OCI-LY7 (cell line): ENCODE measurements around the gene MAP3K13. TPM values are rescaled to one million over a fixed set of nuclear protein-coding genes. Genes with fewer than 3 reads are reported as not detected.

ENCODE experiments used
- BruUV-seq: library from RNA; stranded (reverse); fragments of 400-500 nt; replicated peaks from 2 replicates; lab custom pipeline; 2021; lab: Mats Ljungman, UMichigan
- CTCF ChIA-PET: fragments of 300-600 bp; sonication (Branson Sonifier 250); formaldehyde crosslinking; loops from one replicate; lab custom pipeline; 2022; ENCODE audit warnings: antibody characterized with exemption; ENCODE audit not compliant: unreplicated experiment; lab: Charles Lee
- POLR2A ChIA-PET: fragments of 300-600 bp; sonication (Branson Sonifier 250); formaldehyde crosslinking; loops from one replicate; lab custom pipeline; 2022; ENCODE audit warnings: antibody characterized with exemption; lab: Charles Lee
- DNase-seq: peaks from one replicate; pipeline ENCODE4 v3.0.0-alpha.2; 2015; ENCODE audit warnings: low spot score
- H2AFZ ChIP-seq: fragments of 200-600 bp; sonication (generic), shearing (Covaris generic); 2 replicates; pipeline ENCODE4 v1.6.1; 2014; ENCODE audit warnings: mild to moderate bottlenecking, antibody characterized with exemption, low read length, moderate library complexity
- H3K27ac ChIP-seq: fragments of 200-600 bp; sonication (generic); 2 replicates; pipeline ENCODE4 v1.5.1; 2014; ENCODE audit warnings: mixed run types, low read depth, mild to moderate bottlenecking, moderate library complexity, low read length, inconsistent platforms; ENCODE audit not compliant: poor library complexity, severe bottlenecking
- H3K36me3 ChIP-seq: fragments of 200-600 bp; sonication (generic); 2 replicates; pipeline ENCODE4 v1.6.1; 2014; ENCODE audit warnings: mild to moderate bottlenecking, antibody characterized with exemption, low read length, moderate library complexity, mixed read lengths; ENCODE audit not compliant: insufficient read depth
- H3K4me1 ChIP-seq: fragments of 200-600 bp; sonication (generic); 2 replicates; pipeline ENCODE4 v1.5.1; 2014; ENCODE audit warnings: mild to moderate bottlenecking, low read length; ENCODE audit not compliant: insufficient read depth, poor library complexity, severe bottlenecking
- H3K4me2 ChIP-seq: fragments of 200-600 bp; sonication (generic); 2 replicates; pipeline ENCODE4 v1.6.1; 2014; ENCODE audit warnings: mild to moderate bottlenecking, low read length
- H3K4me3 ChIP-seq: fragments of 200-600 bp; sonication (generic); 2 replicates; pipeline ENCODE4 v1.5.1; 2014; ENCODE audit warnings: mild to moderate bottlenecking, low read depth, low read length; ENCODE audit not compliant: poor library complexity, severe bottlenecking
- H3K79me2 ChIP-seq: fragments of 200-600 bp; sonication (generic); 2 replicates; pipeline ENCODE4 v1.6.1; 2016; ENCODE audit warnings: low read depth, mild to moderate bottlenecking, low read length, moderate library complexity, mixed read lengths; ENCODE audit not compliant: insufficient read depth
- H3K9me2 ChIP-seq: fragments of 200-600 bp; sonication (generic); 2 replicates; pipeline ENCODE4 v1.6.1; 2016; ENCODE audit warnings: mild to moderate bottlenecking, low read length, mixed read lengths; ENCODE audit not compliant: insufficient read depth
- H3K9me3 ChIP-seq: fragments of 200-600 bp; sonication (generic); 2 replicates; pipeline ENCODE4 v1.6.1; 2014; ENCODE audit warnings: mild to moderate bottlenecking, mixed run types, low read length, mixed read lengths
- H4K20me1 ChIP-seq: fragments of 200-600 bp; sonication (generic); 2 replicates; pipeline ENCODE4 v1.6.1; 2014; ENCODE audit warnings: mild to moderate bottlenecking, antibody characterized with exemption, low read length, moderate library complexity, mixed read lengths; ENCODE audit not compliant: insufficient read depth
- EZH2phosphoT487 ChIP-seq: fragments of 200-600 bp; sonication (generic); IDR thresholded peaks from 2 replicates; pipeline ENCODE4 v1.6.1; 2018; ENCODE audit warnings: low read depth, borderline replicate concordance, mild to moderate bottlenecking, mixed run types, antibody characterized with exemption, low read length, moderate library complexity, mixed read lengths
- intact Hi-C: fragments of 100-400 bp; cut with micrococcal nuclease; formaldehyde crosslinking; loops from one replicate; pipeline ENCODE4 v1.10.0; 2022; ENCODE audit not compliant: unreplicated experiment
- total RNA-seq, 2 experiments: library from RNA; depleted of rRNA in 1 of 2; stranded (reverse); fragments of >200 nt in 1 of 2; shearing (Covaris generic) in 1 of 2; gene quantifications; 2 replicates each; pipeline ENCODE4 v1.2.3, GENCODE V29; 2014 to 2022
- TF ChIP-seq, protein P1 (sequence below): fragments of 200-600 bp; sonication (generic); conservative IDR thresholded peaks from 2 replicates; pipeline ENCODE4 v1.5.1; 2014; ENCODE audit warnings: mild to moderate bottlenecking, antibody characterized with exemption, low read length, moderate library complexity, mixed read lengths

Gene MAP3K13
- total RNA-seq, 2 experiments from 2014 or later: 7.6 to 15.0 TPM

DNA sequence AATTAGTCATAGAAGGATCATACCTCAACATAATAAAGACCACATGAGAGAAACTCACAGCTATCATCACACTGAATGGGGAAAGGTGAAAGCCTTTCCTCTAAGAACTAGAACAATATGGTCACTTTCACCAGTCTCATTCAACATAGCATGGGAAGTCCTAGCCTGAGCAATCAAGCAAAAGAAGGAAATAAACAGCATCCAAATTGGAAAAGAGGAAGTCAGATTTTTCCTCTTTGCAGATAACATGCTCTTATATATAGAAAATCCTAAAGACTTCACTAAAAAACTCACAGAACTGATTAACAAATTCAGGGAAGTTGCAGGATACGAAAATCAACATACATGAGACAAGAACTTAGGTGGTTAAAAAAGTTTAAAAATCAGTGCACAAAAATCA lies 24.7 kb downstream of the MAP3K13 start:
- Histone ChIP-seq H3K4me1 (no peaks in the 10 kb centered on the region), H3K9me2 (no peaks in the 10 kb centered on the region), H3K4me3 (no peak overlapping the region), H3K79me2 (no peaks in the 10 kb centered on the region), H3K27ac (no peak overlapping the region), H2AFZ (no peak overlapping the region), H3K36me3 (no peaks in the 10 kb centered on the region), H3K9me3 (no peaks in the 10 kb centered on the region), H4K20me1 (no peaks in the 10 kb centered on the region), H3K4me2 (no peak overlapping the region)
- TF ChIP-seq EZH2phosphoT487: no peak
- TF ChIP-seq, protein P1, sequence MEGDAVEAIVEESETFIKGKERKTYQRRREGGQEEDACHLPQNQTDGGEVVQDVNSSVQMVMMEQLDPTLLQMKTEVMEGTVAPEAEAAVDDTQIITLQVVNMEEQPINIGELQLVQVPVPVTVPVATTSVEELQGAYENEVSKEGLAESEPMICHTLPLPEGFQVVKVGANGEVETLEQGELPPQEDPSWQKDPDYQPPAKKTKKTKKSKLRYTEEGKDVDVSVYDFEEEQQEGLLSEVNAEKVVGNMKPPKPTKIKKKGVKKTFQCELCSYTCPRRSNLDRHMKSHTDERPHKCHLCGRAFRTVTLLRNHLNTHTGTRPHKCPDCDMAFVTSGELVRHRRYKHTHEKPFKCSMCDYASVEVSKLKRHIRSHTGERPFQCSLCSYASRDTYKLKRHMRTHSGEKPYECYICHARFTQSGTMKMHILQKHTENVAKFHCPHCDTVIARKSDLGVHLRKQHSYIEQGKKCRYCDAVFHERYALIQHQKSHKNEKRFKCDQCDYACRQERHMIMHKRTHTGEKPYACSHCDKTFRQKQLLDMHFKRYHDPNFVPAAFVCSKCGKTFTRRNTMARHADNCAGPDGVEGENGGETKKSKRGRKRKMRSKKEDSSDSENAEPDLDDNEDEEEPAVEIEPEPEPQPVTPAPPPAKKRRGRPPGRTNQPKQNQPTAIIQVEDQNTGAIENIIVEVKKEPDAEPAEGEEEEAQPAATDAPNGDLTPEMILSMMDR: no peak
- ChIA-PET POLR2A (no interaction called here), CTCF (no interaction called here)
- DNase-seq: no peak
- intact Hi-C loops: no loop called here
- no TSS peak for BruUV-seq

DNA sequence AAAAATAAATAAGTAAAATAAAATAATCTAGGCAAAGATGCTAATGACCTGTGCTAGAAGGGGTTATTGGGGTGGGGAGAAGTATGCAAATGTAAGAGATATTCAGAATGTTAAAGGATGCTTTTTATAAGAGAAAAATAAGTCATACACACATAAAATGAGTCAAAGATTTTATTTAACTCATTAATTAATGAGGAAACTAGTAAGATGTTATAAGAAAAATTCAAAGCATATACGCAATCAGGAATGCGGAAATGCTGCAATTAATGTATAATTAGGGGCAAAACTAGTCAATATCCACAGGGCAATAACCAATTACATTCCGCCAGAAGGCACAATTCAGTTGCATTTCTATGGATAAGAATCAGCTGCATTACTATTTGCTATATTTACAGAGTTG lies 30.1 kb downstream of the MAP3K13 start:
- POLR2A ChIA-PET: no interaction called here
- H3K27ac ChIP-seq: no peak overlapping the region
- CTCF ChIA-PET: no interaction called here
- H2AFZ ChIP-seq: no peak overlapping the region
- no peak for DNase-seq
- no peaks in the 10 kb centered on the region for H3K9me3 ChIP-seq
- no peaks in the 10 kb centered on the region for H3K36me3 ChIP-seq
- H3K4me1 ChIP-seq: no peaks in the 10 kb centered on the region
- intact Hi-C loops: no loop called here
- no peak for TF ChIP-seq EZH2phosphoT487
- TF ChIP-seq, protein P1: no peak
- no peak overlapping the region for H3K4me3 ChIP-seq
- no peak overlapping the region for H3K4me2 ChIP-seq
- no peaks in the 10 kb centered on the region for H4K20me1 ChIP-seq
- H3K79me2 ChIP-seq: no peaks in the 10 kb centered on the region
- no TSS peak for BruUV-seq
- no peaks in the 10 kb centered on the region for H3K9me2 ChIP-seq

DNA sequence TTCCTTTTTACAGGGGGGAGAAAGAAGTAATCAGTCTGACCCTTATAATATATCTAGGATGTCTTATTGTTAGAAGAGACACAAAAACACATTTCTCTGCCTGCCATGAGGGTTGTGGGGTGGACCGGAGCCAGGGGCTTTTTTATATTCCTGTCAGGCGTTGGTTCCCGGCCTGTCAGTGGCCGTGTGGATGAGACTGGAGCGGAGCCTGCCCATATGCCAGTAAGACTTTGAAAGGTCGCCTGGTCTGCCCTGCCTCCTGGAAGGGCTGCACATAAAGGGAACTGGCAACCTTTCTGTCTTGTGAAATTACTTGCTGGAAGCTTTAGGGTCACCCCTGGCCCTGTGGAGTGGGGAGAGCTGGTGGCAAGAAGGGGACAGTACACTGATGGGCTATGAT lies 34.7 kb downstream of the MAP3K13 start:
- no peak for DNase-seq
- intact Hi-C loops: no loop called here
- POLR2A ChIA-PET: no interaction called here
- no peak overlapping the region for H3K27ac ChIP-seq
- TF ChIP-seq, protein P1: no peak
- no peak for TF ChIP-seq EZH2phosphoT487
- no TSS peak for BruUV-seq
- no peaks in the 10 kb centered on the region for H3K4me1 ChIP-seq
- CTCF ChIA-PET: no interaction called here
- no peak overlapping the region for H3K4me3 ChIP-seq
- no peaks in the 10 kb centered on the region for H3K36me3 ChIP-seq
- H3K79me2 ChIP-seq: no peaks in the 10 kb centered on the region
- no peaks in the 10 kb centered on the region for H4K20me1 ChIP-seq
- H3K9me2 ChIP-seq: no peaks in the 10 kb centered on the region
- no peak overlapping the region for H3K4me2 ChIP-seq
- H3K9me3 ChIP-seq: no peaks in the 10 kb centered on the region
- H2AFZ ChIP-seq: no peak overlapping the region
